ENCODE results near the gene COL4A5.
A peak's percentile ranks its signal among the peaks of the same experiment; 100 is the strongest.

COL4A5 gene

GRCh38 chrX:108439961-108440696 is 491 bp downstream of the COL4A5 start:
- Mint-ChIP-seq H3K4me1 (peaks cover 57% of the 10 kb centered on the region), H3K36me3 (ENCODE audit: low read depth) (peaks cover 32% of the 10 kb centered on the region), H3K27ac (peak overlapping the region; percentile 97), H3K27me3 (ENCODE audit: low read depth, poor library complexity) (peaks cover 8% of the 10 kb centered on the region), H3K4me3 (peak overlapping the region; percentile 99), H3K9me3 (peaks cover 20% of the 10 kb centered on the region)
- DNase-seq = peak; percentile 59
- TF ChIP-seq, protein P1, sequence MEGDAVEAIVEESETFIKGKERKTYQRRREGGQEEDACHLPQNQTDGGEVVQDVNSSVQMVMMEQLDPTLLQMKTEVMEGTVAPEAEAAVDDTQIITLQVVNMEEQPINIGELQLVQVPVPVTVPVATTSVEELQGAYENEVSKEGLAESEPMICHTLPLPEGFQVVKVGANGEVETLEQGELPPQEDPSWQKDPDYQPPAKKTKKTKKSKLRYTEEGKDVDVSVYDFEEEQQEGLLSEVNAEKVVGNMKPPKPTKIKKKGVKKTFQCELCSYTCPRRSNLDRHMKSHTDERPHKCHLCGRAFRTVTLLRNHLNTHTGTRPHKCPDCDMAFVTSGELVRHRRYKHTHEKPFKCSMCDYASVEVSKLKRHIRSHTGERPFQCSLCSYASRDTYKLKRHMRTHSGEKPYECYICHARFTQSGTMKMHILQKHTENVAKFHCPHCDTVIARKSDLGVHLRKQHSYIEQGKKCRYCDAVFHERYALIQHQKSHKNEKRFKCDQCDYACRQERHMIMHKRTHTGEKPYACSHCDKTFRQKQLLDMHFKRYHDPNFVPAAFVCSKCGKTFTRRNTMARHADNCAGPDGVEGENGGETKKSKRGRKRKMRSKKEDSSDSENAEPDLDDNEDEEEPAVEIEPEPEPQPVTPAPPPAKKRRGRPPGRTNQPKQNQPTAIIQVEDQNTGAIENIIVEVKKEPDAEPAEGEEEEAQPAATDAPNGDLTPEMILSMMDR (IDR thresholded peaks at IDR 0.05) = no peak

- H3K4me1 Mint-ChIP-seq = peaks cover 34% of the 10 kb centered on the region
- H3K36me3 Mint-ChIP-seq (ENCODE audit: low read depth) = peaks cover 54% of the 10 kb centered on the region
- H3K27ac Mint-ChIP-seq = no peak overlapping the region
- H3K9me3 Mint-ChIP-seq = peaks cover 29% of the 10 kb centered on the region
- peak overlapping the region; percentile 99 for H3K4me3 Mint-ChIP-seq
- H3K27me3 Mint-ChIP-seq (ENCODE audit: low read depth, poor library complexity) = peaks cover 4% of the 10 kb centered on the region
- TF ChIP-seq, protein P1 (IDR thresholded peaks at IDR 0.05) = no peak
- no peak for DNase-seq
Observed at GRCh38 chrX:108442901-108443464, 3.3 kb downstream of the COL4A5 start.

DNA sequence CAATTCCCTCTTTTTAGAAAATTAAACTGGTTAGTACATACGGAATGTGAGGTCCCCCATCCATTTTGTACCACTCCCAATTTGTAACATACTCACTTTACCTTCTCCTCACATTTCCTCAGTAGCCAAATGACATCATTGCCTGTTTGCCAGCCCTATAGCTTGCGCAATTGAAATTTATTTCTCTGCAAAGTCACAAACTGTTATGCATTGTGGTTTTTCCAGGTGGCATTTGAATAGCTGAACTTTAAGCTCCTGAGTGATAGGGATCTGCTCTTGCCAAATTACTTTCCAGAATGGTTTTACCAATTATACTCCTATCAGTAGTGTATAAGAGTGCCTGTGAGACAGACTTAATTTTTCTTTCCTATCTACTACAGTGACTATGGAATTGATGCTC is 7.7 kb downstream of the COL4A5 start:
- Mint-ChIP-seq H3K4me3 (no peak overlapping the region), H3K27ac (no peak overlapping the region), H3K4me1 (peaks cover 9% of the 10 kb centered on the region), H3K27me3 (ENCODE audit: low read depth, poor library complexity) (peaks cover 4% of the 10 kb centered on the region), H3K9me3 (peaks cover 60% of the 10 kb centered on the region), H3K36me3 (ENCODE audit: low read depth) (peaks cover 83% of the 10 kb centered on the region)
- TF ChIP-seq, protein P1 (IDR thresholded peaks at IDR 0.05) = no peak
- DNase-seq = no peak

GRCh38 chrX:108453841-108454240 is 14.2 kb downstream of the COL4A5 start:
- Mint-ChIP-seq H3K9me3 (peaks cover 60% of the 10 kb centered on the region), H3K4me3 (no peak overlapping the region), H3K27me3 (ENCODE audit: low read depth, poor library complexity) (peaks cover 4% of the 10 kb centered on the region), H3K4me1 (no peaks in the 10 kb centered on the region), H3K27ac (no peak overlapping the region), H3K36me3 (ENCODE audit: low read depth) (peaks cover 72% of the 10 kb centered on the region)
- DNase-seq = no peak
- TF ChIP-seq, protein P1 (IDR thresholded peaks at IDR 0.05) = no peak

GRCh38 chrX:108456971-108457477 is 17.4 kb downstream of the COL4A5 start:
- TF ChIP-seq, protein P1 (IDR thresholded peaks at IDR 0.05) = no peak
- no peak for DNase-seq
- peaks cover 55% of the 10 kb centered on the region for H3K36me3 Mint-ChIP-seq (ENCODE audit: low read depth)
- H3K4me3 Mint-ChIP-seq = no peak overlapping the region
- H3K9me3 Mint-ChIP-seq = peaks cover 36% of the 10 kb centered on the region
- H3K4me1 Mint-ChIP-seq = no peaks in the 10 kb centered on the region
- peaks cover 4% of the 10 kb centered on the region for H3K27me3 Mint-ChIP-seq (ENCODE audit: low read depth, poor library complexity)
- H3K27ac Mint-ChIP-seq = no peak overlapping the region

Data from nephron progenitor cell (in vitro differentiated cells).